IPS-20b (cell line): ENCODE results near the gene MED28.
"Not testable (repeated sequence)": the region's sequence is repeated elsewhere in the genome, so short reads cannot be mapped to it uniquely, and the experiment has no call there.

ENCODE experiments used
- H3K27ac ChIP-seq: one replicate; pipeline ENCODE4 v1.5.1; 2013; ENCODE audit warnings: low read length
- H3K27me3 ChIP-seq: 2 replicates; pipeline ENCODE4 v1.6.1; 2013; ENCODE audit warnings: mild to moderate bottlenecking, low read length, inconsistent platforms; ENCODE audit not compliant: insufficient read depth
- H3K36me3 ChIP-seq: 2 replicates; pipeline ENCODE4 v1.6.1; 2013; ENCODE audit warnings: low read depth, mild to moderate bottlenecking, inconsistent platforms, low read length, moderate library complexity; ENCODE audit not compliant: insufficient read depth
- H3K4me1 ChIP-seq: 2 replicates; pipeline ENCODE4 v1.6.1; 2013; ENCODE audit warnings: mild to moderate bottlenecking, control low read depth, inconsistent platforms, low read length, moderate library complexity; ENCODE audit not compliant: insufficient read depth
- H3K4me3 ChIP-seq: 2 replicates; pipeline ENCODE4 v1.5.1; 2013; ENCODE audit warnings: mild to moderate bottlenecking, low read length, inconsistent platforms
- H3K9ac ChIP-seq: 2 replicates; pipeline ENCODE4 v1.6.1; 2013; ENCODE audit warnings: low read depth, mild to moderate bottlenecking, inconsistent platforms, low read length, moderate library complexity
- H3K9me3 ChIP-seq: 2 replicates; pipeline ENCODE4 v1.6.1; 2013; ENCODE audit warnings: mild to moderate bottlenecking, low read depth, low read length, inconsistent platforms; ENCODE audit not compliant: insufficient read depth

MED28 gene

DNA sequence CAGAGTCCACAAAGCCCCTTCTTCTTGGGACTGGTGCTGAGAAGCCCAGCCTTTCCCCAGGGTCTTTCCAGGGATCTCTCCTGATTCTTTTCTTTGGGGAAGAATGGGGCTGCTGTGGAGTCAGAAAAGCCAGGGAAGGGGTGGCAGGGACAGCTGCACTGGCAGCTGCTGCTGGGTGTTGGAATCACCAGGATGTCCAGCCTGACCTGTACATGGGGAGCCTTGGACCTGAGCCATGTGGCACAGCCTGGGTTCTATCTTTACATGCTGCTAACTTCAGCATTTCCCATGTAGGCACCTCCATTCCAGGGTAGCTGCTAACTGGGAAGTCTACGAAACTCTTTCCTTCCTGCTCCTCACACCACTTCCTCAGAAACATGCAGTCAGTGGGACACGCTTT, 36.0 kb downstream of the MED28 start:
- H3K9ac ChIP-seq, result no peak overlapping the region
- no peak overlapping the region for H3K27ac ChIP-seq
- no peaks in the 10 kb centered on the region for H3K27me3 ChIP-seq
- no peaks in the 10 kb centered on the region for H3K4me1 ChIP-seq
- no peak overlapping the region for H3K4me3 ChIP-seq
- H3K36me3 ChIP-seq, result no peaks in the 10 kb centered on the region
- no peaks in the 10 kb centered on the region for H3K9me3 ChIP-seq

GRCh38 chr4:17654701-17655100, 40.3 kb downstream of the MED28 start:
- Histone ChIP-seq H3K36me3 (no peaks in the 10 kb centered on the region), H3K9ac (no peak overlapping the region), H3K27me3 (no peaks in the 10 kb centered on the region), H3K27ac (no peak overlapping the region), H3K4me3 (no peak overlapping the region), H3K4me1 (no peaks in the 10 kb centered on the region), H3K9me3 (no peaks in the 10 kb centered on the region)

DNA sequence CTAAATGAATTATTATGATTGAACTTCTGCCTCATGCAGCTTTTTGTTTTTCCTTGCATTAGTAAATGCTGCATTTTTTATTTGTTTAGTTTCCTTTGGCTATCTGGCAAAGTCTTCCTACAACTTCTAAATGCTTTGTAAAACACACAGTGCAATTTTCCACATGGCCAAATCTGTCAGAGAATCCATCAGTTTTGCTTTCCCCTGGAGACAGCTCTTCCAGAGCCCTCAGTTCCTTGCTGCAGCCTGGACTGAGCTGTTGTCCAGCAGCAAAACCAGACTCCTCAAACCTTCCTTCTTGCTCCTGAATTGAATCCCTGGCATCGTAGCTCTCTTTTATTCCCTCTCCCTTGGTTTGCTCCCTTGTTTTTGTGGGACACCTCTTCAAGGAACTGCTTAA, 42.6 kb downstream of the MED28 start:
- no peaks in the 10 kb centered on the region for H3K27me3 ChIP-seq
- no peak overlapping the region for H3K4me3 ChIP-seq
- no peaks in the 10 kb centered on the region for H3K36me3 ChIP-seq
- no peaks in the 10 kb centered on the region for H3K9me3 ChIP-seq
- H3K27ac ChIP-seq, result no peak overlapping the region
- H3K9ac ChIP-seq, result no peak overlapping the region
- H3K4me1 ChIP-seq, result no peaks in the 10 kb centered on the region

- H3K9ac ChIP-seq, result no peak overlapping the region
- H3K4me3 ChIP-seq, result no peak overlapping the region
- no peaks in the 10 kb centered on the region for H3K27me3 ChIP-seq
- H3K36me3 ChIP-seq, result no peaks in the 10 kb centered on the region
- no peaks in the 10 kb centered on the region for H3K9me3 ChIP-seq
- H3K4me1 ChIP-seq, result no peaks in the 10 kb centered on the region
- no peak overlapping the region for H3K27ac ChIP-seq
Observed at GRCh38 chr4:17657849-17658248, 43.4 kb downstream of the MED28 start.

DNA sequence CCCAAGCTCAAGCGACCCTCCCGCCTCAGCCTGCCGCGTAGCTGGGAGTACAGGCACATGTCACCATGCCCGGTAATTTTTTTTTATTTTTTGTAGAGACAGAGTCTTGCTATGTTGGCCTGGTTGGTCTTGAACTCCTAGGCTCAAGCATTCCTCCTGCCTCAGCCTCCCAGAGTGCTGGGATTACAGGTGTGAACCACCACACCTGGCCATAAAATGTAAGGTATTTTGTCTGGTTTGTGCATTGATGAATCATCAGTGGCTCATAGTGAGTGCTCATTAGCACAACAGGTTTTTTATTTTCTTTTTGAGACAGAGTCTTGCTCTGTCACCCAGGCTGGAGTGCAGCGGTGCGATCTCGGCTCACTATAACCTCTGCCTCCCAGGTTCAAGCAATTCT, 44.8 kb downstream of the MED28 start:
- H3K27me3 ChIP-seq, H3K9me3 ChIP-seq, H3K36me3 ChIP-seq, H3K27ac ChIP-seq, H3K4me3 ChIP-seq, H3K9ac ChIP-seq, H3K4me1 ChIP-seq: not testable (repeated sequence)

DNA sequence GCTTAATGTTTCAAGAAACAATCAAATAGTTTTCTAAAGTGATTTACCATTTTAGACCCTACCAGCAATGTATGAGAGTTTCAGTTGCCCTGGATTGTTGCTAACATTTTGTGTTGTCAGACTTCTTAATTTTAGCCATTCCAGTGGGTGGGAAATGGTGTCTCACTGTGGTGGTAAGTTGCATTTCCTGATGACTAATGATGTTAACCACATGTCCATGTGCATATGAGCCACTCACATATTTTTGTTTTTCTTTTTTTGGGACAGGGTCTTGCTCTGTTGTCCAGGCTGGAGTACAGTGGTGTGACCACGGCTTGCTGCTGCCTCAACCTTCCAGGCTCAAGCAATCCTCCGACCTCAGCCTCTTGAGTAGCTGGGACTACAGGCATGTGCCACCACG, 48.3 kb downstream of the MED28 start:
- Histone ChIP-seq H3K9ac (no peak overlapping the region), H3K27ac (no peak overlapping the region), H3K27me3 (no peaks in the 10 kb centered on the region), H3K36me3 (no peaks in the 10 kb centered on the region), H3K4me1 (no peaks in the 10 kb centered on the region), H3K9me3 (no peaks in the 10 kb centered on the region), H3K4me3 (no peak overlapping the region)

GRCh38 chr4:17664755-17665154, 50.3 kb downstream of the MED28 start:
- Histone ChIP-seq H3K9ac (no peak overlapping the region), H3K4me3 (no peak overlapping the region), H3K9me3 (no peaks in the 10 kb centered on the region), H3K27ac (no peak overlapping the region), H3K27me3 (no peaks in the 10 kb centered on the region), H3K36me3 (no peaks in the 10 kb centered on the region), H3K4me1 (no peaks in the 10 kb centered on the region)

GRCh38 chr4:17665346-17665745, 50.9 kb downstream of the MED28 start:
- H3K9me3 ChIP-seq, result no peaks in the 10 kb centered on the region
- H3K27me3 ChIP-seq, result no peaks in the 10 kb centered on the region
- H3K36me3 ChIP-seq, result no peaks in the 10 kb centered on the region
- H3K4me1 ChIP-seq, result no peaks in the 10 kb centered on the region
- no peak overlapping the region for H3K27ac ChIP-seq
- no peak overlapping the region for H3K9ac ChIP-seq
- no peak overlapping the region for H3K4me3 ChIP-seq

DNA sequence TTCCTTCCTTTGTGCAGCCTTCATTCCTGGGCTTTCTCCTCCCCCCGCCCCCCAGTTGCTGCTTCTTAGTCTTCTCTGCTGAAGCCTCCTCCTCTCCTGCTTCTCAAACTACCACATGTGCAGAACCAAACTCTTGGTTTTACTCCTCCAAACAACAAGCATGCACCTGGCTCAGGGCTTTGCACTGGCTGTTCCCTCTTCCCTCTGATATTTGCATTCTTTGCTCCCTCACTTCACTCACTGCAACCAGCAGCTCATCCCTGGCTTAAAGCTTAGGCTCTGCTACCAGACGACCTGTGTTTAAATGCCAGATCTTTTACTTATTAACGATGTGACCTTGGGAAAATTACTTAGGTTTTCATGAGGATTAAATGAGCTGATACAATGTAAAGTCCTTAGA, 51.4 kb downstream of the MED28 start:
- H3K27ac ChIP-seq, result no peak overlapping the region
- H3K27me3 ChIP-seq, result no peaks in the 10 kb centered on the region
- H3K4me3 ChIP-seq, result no peak overlapping the region
- no peak overlapping the region for H3K9ac ChIP-seq
- H3K4me1 ChIP-seq, result no peaks in the 10 kb centered on the region
- H3K36me3 ChIP-seq, result no peaks in the 10 kb centered on the region
- no peaks in the 10 kb centered on the region for H3K9me3 ChIP-seq

DNA sequence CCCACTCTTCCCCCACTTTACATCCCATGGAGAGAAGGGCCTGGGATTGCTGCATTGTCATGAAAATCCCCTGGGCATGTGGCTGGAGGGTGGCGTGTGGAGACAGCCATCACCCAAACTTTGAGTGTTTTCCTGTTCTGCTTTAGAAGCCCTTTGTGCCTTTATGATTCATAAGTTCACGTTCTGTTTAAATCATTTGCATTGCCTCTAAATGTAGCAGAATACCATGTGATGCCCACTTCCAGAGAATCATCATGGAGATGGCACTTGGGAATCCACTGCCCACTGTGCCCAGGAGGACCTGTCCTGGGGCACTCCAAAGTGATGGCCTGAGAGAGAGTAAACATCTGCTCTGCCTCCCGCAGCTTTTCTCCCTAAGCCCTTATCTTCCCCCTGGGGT, 52.8 kb downstream of the MED28 start:
- H3K9ac ChIP-seq, result no peak overlapping the region
- H3K4me1 ChIP-seq, result no peaks in the 10 kb centered on the region
- H3K27me3 ChIP-seq, result no peaks in the 10 kb centered on the region
- H3K4me3 ChIP-seq, result no peak overlapping the region
- H3K27ac ChIP-seq, result no peak overlapping the region
- no peaks in the 10 kb centered on the region; the same call in 1 of the 2 replicates for H3K9me3 ChIP-seq
- no peaks in the 10 kb centered on the region for H3K36me3 ChIP-seq

GRCh38 chr4:17667653-17668201, 53.3 kb downstream of the MED28 start:
- Histone ChIP-seq H3K27ac (no peak overlapping the region), H3K4me3 (no peak overlapping the region), H3K9me3 (no peaks in the 10 kb centered on the region; the same call in 1 of the 2 replicates), H3K27me3 (no peaks in the 10 kb centered on the region), H3K36me3 (no peaks in the 10 kb centered on the region), H3K9ac (no peak overlapping the region), H3K4me1 (no peaks in the 10 kb centered on the region)

DNA sequence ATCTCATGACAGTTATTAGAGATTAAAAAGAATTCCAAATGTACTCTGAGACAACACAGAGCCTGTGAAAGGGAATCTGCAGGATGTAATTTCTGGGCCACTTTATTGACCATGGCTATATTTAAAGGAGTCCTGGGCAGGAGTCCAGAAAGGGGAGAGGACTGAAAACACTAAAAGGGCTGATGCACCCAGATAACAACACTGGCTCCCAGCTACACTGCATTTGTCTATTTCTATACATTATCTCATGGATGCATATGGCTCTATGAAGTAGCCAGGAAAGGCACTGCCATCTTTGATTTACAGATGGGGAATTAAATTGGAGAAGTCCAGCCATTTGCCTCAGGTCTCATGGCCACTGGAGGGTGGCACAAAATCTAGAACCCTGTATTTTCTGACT, 56.0 kb downstream of the MED28 start:
- H3K36me3 ChIP-seq, result no peaks in the 10 kb centered on the region
- no peak overlapping the region for H3K4me3 ChIP-seq
- no peaks in the 10 kb centered on the region; the same call in 1 of the 2 replicates for H3K9me3 ChIP-seq
- no peaks in the 10 kb centered on the region for H3K4me1 ChIP-seq
- no peak overlapping the region for H3K27ac ChIP-seq
- no peak overlapping the region for H3K9ac ChIP-seq
- no peaks in the 10 kb centered on the region for H3K27me3 ChIP-seq
